Ascending aorta (tissue), 2 donors: ENCODE measurements around the gene LCA5L. TPM values are rescaled to one million over a fixed set of nuclear protein-coding genes. Genes with fewer than 3 reads are reported as not detected.

ENCODE experiments used
- DNase-seq, 2 donors: peaks; one replicate each; pipeline ENCODE4 v3.0.0-alpha.2; 2019; ENCODE audit warnings: low spot score in 2 of 2
- H3K27ac ChIP-seq, 2 donors: fragments of 200-600 bp; sonication (generic); one replicate each; pipeline ENCODE4 v1.5.1; 2016 to 2017; ENCODE audit warnings: mild to moderate bottlenecking in 1 of 2
- H3K27me3 ChIP-seq: fragments of 200-600 bp; sonication (generic); one replicate; pipeline ENCODE4 v1.5.1; 2017
- H3K36me3 ChIP-seq, 2 donors: fragments of 200-600 bp; sonication (generic); one replicate each; pipeline ENCODE4 v1.5.1; 2016
- H3K4me1 ChIP-seq, 2 donors: fragments of 200-600 bp; sonication (generic); one replicate each; pipeline ENCODE4 v1.5.1; 2016 to 2017; ENCODE audit warnings: mild to moderate bottlenecking in 1 of 2
- H3K4me3 ChIP-seq, 2 donors: fragments of 200-600 bp; sonication (generic); one replicate each; pipeline ENCODE4 v1.5.1; 2016 to 2017; ENCODE audit warnings: mild to moderate bottlenecking in 1 of 2
- H3K9me3 ChIP-seq, 2 donors: fragments of 200-600 bp; sonication (generic); one replicate each; pipeline ENCODE4 v1.5.1; 2016
- CTCF ChIP-seq, 3 experiments: fragments of 200-600 bp in 2 of 3; fragments of 450-650 bp in 1 of 3; sonication (generic) in 2 of 3; IDR thresholded peaks; one replicate each; pipeline ENCODE4 v1.5.1; 2016 to 2019; ENCODE audit warnings: antibody characterized with exemption in 3 of 3, mild to moderate bottlenecking in 1 of 3, moderate library complexity in 1 of 3
- intact Hi-C: fragments of 100-400 bp; cut with DNase I; formaldehyde crosslinking; loops from one replicate; pipeline ENCODE4 v1.15.1; 2023
- total RNA-seq: library from RNA; depleted of rRNA; stranded (reverse); fragments of >200 nt; gene quantifications from one replicate; pipeline ENCODE4 v1.1.0, GENCODE V29; 2016

LCA5L gene
- total RNA-seq, 1 donor from 2014 or later: not detected

GRCh38 chr21:39406065-39406464, 39.5 kb downstream of the LCA5L start:
- intact Hi-C loops: no loop called here
- DNase-seq: no peak
- TF ChIP-seq CTCF (IDR thresholded peaks at IDR 0.05): no peak
- Histone ChIP-seq H3K4me1 (no peaks in the 10 kb centered on the region), H3K9me3 (no peaks in the 10 kb centered on the region), H3K27ac (no peak overlapping the region), H3K36me3 (peaks cover 25 to 38% of the 10 kb centered on the region in 2 donors), H3K4me3 (no peak overlapping the region), H3K27me3 (no peaks in the 10 kb centered on the region)

GRCh38 chr21:39400173-39400572, 45.4 kb downstream of the LCA5L start:
- no peak for TF ChIP-seq CTCF (IDR thresholded peaks at IDR 0.05)

GRCh38 chr21:39397646-39398385, 47.8 kb downstream of the LCA5L start:
- Histone ChIP-seq H3K4me1 (no peaks in the 10 kb centered on the region), H3K27ac (no peak overlapping the region), H3K36me3 (peaks cover 29 to 36% of the 10 kb centered on the region in 2 donors), H3K4me3 (no peak overlapping the region), H3K9me3 (no peaks in the 10 kb centered on the region), H3K27me3 (no peaks in the 10 kb centered on the region)
- intact Hi-C loops: no loop called here
- no peak for DNase-seq
- TF ChIP-seq CTCF (IDR thresholded peaks at IDR 0.05): no peak

More at GRCh38 chr21:39400173-39400572, 45.4 kb downstream of the LCA5L start:
- H3K27me3 ChIP-seq: no peaks in the 10 kb centered on the region
- no peak overlapping the region for H3K4me3 ChIP-seq
- intact Hi-C loops: no loop called here
- DNase-seq: no peak
- no peaks in the 10 kb centered on the region for H3K4me1 ChIP-seq
- H3K27ac ChIP-seq: no peak overlapping the region
- no peaks in the 10 kb centered on the region for H3K9me3 ChIP-seq
- peaks cover 11 to 12% of the 10 kb centered on the region in 2 donors for H3K36me3 ChIP-seq

- Histone ChIP-seq H3K27ac (no peak overlapping the region), H3K36me3 (peaks cover 44 to 52% of the 10 kb centered on the region in 2 donors), H3K4me3 (no peak overlapping the region), H3K27me3 (no peaks in the 10 kb centered on the region), H3K4me1 (peaks cover 4 to 21% of the 10 kb centered on the region in 2 donors), H3K9me3 (no peaks in the 10 kb centered on the region)
- no peak for TF ChIP-seq CTCF (IDR thresholded peaks at IDR 0.05)
- no peak for DNase-seq
- intact Hi-C loops: no loop called here
These were observed 52.6 kb downstream of the LCA5L start for GRCh38 chr21:39392981-39393380.

GRCh38 chr21:39390212-39390765, 55.3 kb downstream of the LCA5L start:
- no peak for TF ChIP-seq CTCF (IDR thresholded peaks at IDR 0.05)
- H3K27me3 ChIP-seq: no peaks in the 10 kb centered on the region
- H3K36me3 ChIP-seq: peaks cover 34 to 45% of the 10 kb centered on the region in 2 donors
- H3K27ac ChIP-seq: no peak overlapping the region
- DNase-seq: no peak
- no peaks in the 10 kb centered on the region for H3K9me3 ChIP-seq
- intact Hi-C loops: no loop called here
- H3K4me3 ChIP-seq: no peak overlapping the region
- peaks cover 4 to 33% of the 10 kb centered on the region in 2 donors for H3K4me1 ChIP-seq
